SK-N-SH treated with all-trans-retinoic acid at 6 μM for 48 hours (cell line): ENCODE data around the gene FOXRED2.

Source experiments
- ARNTL ChIP-seq: fragments of 450-650 bp; formaldehyde crosslinking; IDR thresholded peaks from 2 replicates; pipeline ENCODE4 v1.5.0; 2020; ENCODE audit warnings: low read depth, mild to moderate bottlenecking, moderate library complexity, borderline replicate concordance
- CREB5 ChIP-seq: fragments of 250-450 bp; sonication (Bioruptor Pico); IDR thresholded peaks from 2 replicates; pipeline ENCODE4 v1.5.1; 2020; ENCODE audit warnings: low read depth, mild to moderate bottlenecking, moderate library complexity
- ESRRG ChIP-seq: fragments of 250-450 bp; sonication (Bioruptor Pico); IDR thresholded peaks from 2 replicates; pipeline ENCODE4 v1.6.1; 2021; ENCODE audit warnings: mild to moderate bottlenecking
- GLIS3 ChIP-seq: fragments of 250-450 bp; sonication (Bioruptor Pico); IDR thresholded peaks from 2 replicates; pipeline ENCODE4 v1.5.0; 2020; ENCODE audit warnings: mild to moderate bottlenecking, moderate library complexity
- ISL1 ChIP-seq: fragments of 250-450 bp; sonication (Bioruptor Pico); IDR thresholded peaks from 2 replicates; pipeline ENCODE4 v2.1.2; 2022; ENCODE audit warnings: mild to moderate bottlenecking, moderate library complexity
- PATZ1 ChIP-seq: fragments of 250-450 bp; sonication (Bioruptor Pico); IDR thresholded peaks from 2 replicates; pipeline ENCODE4 v1.8.0; 2020; ENCODE audit warnings: mild to moderate bottlenecking, moderate library complexity, borderline replicate concordance
- TOX ChIP-seq: fragments of 250-450 bp; sonication (Bioruptor Pico); IDR thresholded peaks from 2 replicates; pipeline ENCODE4 v1.8.0; 2021; ENCODE audit warnings: mild to moderate bottlenecking, moderate library complexity, borderline replicate concordance
- ZFP30 ChIP-seq: fragments of 450-650 bp; formaldehyde crosslinking; IDR thresholded peaks from 2 replicates; pipeline ENCODE4 v1.5.0; 2022; ENCODE audit warnings: mild to moderate bottlenecking, moderate library complexity
- ZNF565 ChIP-seq: fragments of 450-650 bp; formaldehyde crosslinking; conservative IDR thresholded peaks from 2 replicates; pipeline ENCODE4 v1.5.0; 2020; ENCODE audit warnings: low read depth, mild to moderate bottlenecking, moderate library complexity
- ZNF70 ChIP-seq: fragments of 450-650 bp; formaldehyde crosslinking; IDR thresholded peaks from 2 replicates; pipeline ENCODE4 v1.5.0; 2020; ENCODE audit warnings: mild to moderate bottlenecking, moderate library complexity
- TF ChIP-seq, protein P1 (sequence below): fragments of 250-450 bp; sonication (Bioruptor Pico); IDR thresholded peaks from 2 replicates; pipeline ENCODE4 v1.5.0; 2020; ENCODE audit warnings: mild to moderate bottlenecking, moderate library complexity

DNA sequence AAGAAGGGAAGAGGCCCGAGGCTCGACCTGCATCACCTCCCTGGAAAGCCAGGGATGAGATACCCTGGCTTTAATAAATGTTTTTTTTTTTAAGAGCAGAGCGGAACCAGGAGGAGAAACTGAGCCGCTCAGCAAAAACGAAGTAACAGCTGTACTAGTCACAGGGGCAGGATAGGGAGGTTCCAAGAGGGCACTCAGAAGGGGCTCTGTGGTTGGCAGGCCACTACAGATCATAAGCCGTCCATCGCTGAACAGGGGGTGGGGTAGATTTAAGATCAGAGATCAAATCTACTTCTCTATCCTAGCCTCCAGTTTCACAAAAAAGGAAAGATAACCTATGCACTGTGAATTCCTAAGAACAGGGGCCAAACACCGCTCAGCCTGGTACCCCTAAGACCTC, 21.5 kb upstream of the FOXRED2 start:
- TF ChIP-seq CREB5, result no peak
- TF ChIP-seq PATZ1 (CRISPR knock-in tag), result no peak
- TF ChIP-seq ZNF565, result no peak
- no peak for TF ChIP-seq ZFP30 (CRISPR knock-in tag)
- no peak for TF ChIP-seq ARNTL (CRISPR knock-in tag)
- no peak for TF ChIP-seq ISL1 (CRISPR knock-in tag)
- TF ChIP-seq TOX (CRISPR knock-in tag), result no peak
- no peak for TF ChIP-seq ESRRG (CRISPR knock-in tag)
- TF ChIP-seq, protein P1, sequence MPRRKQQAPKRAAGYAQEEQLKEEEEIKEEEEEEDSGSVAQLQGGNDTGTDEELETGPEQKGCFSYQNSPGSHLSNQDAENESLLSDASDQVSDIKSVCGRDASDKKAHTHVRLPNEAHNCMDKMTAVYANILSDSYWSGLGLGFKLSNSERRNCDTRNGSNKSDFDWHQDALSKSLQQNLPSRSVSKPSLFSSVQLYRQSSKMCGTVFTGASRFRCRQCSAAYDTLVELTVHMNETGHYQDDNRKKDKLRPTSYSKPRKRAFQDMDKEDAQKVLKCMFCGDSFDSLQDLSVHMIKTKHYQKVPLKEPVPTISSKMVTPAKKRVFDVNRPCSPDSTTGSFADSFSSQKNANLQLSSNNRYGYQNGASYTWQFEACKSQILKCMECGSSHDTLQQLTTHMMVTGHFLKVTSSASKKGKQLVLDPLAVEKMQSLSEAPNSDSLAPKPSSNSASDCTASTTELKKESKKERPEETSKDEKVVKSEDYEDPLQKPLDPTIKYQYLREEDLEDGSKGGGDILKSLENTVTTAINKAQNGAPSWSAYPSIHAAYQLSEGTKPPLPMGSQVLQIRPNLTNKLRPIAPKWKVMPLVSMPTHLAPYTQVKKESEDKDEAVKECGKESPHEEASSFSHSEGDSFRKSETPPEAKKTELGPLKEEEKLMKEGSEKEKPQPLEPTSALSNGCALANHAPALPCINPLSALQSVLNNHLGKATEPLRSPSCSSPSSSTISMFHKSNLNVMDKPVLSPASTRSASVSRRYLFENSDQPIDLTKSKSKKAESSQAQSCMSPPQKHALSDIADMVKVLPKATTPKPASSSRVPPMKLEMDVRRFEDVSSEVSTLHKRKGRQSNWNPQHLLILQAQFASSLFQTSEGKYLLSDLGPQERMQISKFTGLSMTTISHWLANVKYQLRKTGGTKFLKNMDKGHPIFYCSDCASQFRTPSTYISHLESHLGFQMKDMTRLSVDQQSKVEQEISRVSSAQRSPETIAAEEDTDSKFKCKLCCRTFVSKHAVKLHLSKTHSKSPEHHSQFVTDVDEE (CRISPR knock-in tag), result no peak
- no peak for TF ChIP-seq GLIS3 (CRISPR knock-in tag)
- no peak for TF ChIP-seq ZNF70 (CRISPR knock-in tag)
